Stimulated activated CD4-positive, alpha-beta T cell treated with anti-CD3 and anti-CD28 coated beads, TNF-alpha, amount 100 ng/mL, for 1 hour (primary cell): ENCODE results near the gene COL18A1.
"Not testable (repeated sequence)": the region's sequence is repeated elsewhere in the genome, so short reads cannot be mapped to it uniquely, and the experiment has no call there.

Experiments used
- DNase-seq, 3 donors: peaks; one replicate each; pipeline ENCODE4 v3.0.0-alpha.2; 2020; ENCODE audit warnings: low read depth in 3 of 3, low spot score in 1 of 3

COL18A1 gene

DNA sequence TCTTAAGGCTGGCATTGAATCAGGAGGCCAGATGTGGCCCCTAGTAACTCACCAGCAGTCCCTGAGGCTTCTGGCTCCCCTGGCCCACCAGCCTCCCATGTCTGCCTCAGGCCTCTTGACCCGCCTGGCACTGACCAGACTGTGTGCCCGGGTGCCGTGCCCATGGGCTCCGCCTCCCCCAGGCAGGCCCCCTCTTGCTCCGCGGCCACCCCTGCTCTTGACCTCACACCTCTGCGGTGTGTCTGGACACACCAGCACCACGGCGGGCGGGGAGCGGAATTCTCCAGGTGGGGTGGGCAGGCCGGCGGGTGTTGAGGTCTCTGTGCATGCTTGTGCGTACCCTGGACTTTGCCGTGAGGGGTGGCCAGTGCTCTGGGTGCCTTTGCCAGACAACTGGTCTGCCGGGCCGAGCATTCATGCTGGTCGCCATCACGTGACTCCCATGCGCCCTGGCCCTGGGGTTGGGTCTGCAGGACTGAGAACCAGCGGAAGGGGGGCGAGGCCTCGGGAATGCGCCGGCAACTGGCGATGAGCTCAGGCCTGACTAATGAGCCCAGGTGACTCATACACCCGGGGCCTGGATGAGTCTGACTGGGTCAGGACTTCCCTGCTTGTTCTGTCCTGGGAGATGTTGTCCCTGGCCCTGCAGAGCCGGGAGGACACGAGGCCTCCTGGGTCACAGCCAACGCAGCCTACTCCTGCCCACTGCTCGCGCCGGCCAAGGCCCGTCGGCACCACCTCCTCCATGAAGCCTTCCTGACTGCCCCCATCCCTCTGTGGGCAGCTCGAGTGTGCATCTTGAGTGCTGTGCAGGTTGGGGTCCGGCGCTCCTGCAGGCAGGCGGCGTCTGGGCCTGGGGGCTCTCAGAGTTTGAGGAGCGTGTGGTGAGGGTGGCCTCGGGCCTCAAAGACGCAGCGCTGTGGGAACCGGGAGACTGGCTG lies 22.6 kb downstream of the COL18A1 start:
- no peak for DNase-seq

DNA sequence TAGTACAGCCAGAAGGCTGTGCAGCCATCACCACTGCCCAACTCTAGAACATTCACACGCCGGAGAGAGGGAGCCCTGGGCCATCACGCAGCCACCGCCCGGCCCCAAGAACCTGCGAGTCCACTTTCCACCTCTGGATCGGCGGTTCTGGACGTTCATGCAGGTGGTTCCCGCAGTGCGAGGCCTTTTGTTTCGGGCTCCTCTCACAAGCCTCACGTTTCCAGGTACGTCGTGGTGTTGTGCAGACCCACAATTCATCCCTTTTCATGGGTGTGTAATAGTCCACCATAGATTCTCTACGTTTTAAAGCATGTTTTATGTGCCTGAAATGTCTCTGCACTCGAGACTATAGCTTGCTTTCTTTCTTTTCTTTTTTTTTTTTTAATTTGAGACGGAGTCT lies 23.6 kb downstream of the COL18A1 start:
- DNase-seq = no peak

GRCh38 chr21:45429221-45430175 lies 24.5 kb downstream of the COL18A1 start:
- DNase-seq = no peak

- no peak for DNase-seq
Measured at GRCh38 chr21:45430521-45431501, 25.8 kb downstream of the COL18A1 start.

GRCh38 chr21:45431781-45432572 lies 27.0 kb downstream of the COL18A1 start:
- no peak for DNase-seq

DNA sequence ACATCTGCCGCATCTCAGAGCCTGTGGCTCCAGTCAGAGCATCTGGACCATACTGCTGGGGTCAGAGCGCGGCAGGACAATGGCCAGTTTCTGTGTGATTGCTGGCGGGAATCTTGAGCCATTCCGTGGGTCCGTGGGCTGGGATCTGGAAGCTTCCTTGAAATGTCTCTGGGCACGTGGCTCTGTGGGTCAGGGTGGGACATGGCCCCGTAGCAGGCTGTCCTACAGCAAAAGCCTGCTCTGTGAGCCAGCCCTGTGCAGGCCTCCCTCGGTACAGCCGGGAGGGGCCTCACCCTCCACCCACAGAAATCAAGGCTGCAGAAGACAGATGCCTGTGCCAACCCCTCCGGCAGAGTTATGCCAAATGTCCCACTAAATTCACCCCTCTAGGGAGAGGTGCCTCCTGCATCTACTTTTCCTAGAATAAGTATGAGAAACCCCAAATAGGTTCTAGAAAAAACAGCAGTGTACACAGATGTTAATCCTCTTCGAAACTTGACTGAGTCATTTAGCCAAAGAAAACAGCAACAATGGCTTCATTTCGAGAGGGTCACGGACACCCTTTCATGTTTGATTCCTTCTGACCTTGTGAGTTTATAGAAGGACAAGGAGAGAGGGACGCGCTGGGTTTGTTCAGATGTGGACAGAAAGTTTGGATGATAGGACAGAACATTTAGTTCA lies 27.8 kb downstream of the COL18A1 start:
- no peak for DNase-seq

DNA sequence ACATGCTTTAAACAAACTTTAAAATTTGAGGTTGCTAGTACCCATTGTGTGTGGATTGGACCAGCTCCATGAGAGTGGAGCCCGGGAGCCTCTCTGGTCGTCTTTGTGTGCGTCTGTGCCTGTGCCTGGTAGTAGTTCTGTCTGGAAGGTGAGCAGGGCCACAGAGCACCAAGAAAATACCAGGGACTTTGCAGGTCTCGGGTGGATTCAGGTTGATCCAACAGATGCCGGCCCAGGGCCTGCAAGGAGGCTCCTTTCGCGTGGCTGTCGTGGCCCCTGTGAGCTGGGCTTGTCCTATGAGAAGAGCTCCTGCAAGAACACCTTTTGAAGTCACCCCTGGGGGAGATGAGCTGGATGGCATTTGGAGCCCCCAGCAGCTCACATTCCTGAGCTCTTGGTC lies 28.3 kb downstream of the COL18A1 start:
- no peak for DNase-seq

GRCh38 chr21:45433911-45434644 lies 29.1 kb downstream of the COL18A1 start:
- DNase-seq = no peak

GRCh38 chr21:45434645-45435217 lies 29.8 kb downstream of the COL18A1 start:
- DNase-seq = no peak

DNA sequence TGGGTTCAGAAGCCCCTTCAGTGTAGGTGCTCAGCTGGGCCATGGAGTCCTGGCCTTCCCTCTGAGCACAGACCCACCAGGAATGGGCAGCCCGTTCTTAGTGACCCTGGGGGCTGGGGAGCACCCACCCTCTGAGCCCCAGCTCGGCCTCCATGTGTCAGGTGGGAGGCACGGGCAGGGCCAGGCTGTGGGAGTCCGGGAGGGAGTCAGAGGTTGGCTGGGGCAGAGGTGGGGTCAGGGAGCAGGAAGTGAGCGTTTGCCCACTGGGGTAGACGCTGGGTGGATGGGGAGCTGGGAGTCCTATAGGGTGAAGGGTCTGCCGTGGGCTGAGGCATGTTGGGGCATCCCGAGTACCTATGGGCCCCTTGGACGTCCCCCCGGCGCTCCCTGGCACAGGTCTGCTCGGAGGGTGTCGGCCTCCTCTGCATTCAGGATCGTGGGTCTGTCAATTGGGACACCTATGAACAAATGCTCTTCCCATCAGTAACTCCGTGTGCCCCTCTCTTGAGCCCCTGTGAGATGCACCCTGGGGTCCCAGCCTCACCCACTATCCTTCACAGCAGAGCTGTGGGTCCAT lies 30.5 kb downstream of the COL18A1 start:
- no peak for DNase-seq

GRCh38 chr21:45436351-45437065 lies 31.5 kb downstream of the COL18A1 start:
- no peak for DNase-seq

DNA sequence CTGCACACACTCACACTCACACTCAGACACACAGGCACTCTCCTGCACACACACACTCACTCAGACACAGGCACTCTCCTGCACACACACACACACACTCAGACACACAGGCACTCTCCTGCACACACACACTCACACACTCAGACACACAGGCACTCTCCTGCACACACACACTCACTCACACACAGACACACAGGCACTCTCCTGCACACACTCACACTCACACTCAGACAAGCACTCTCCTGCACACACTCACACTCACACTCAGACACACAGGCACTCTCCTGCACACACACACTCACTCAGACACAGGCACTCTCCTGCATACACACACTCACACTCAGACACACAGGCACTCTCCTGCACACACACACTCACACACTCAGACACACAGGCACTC lies 32.9 kb downstream of the COL18A1 start:
- not testable (repeated sequence) for DNase-seq

- no peak for DNase-seq
Measured at GRCh38 chr21:45438391-45439145, 33.6 kb downstream of the COL18A1 start.

DNA sequence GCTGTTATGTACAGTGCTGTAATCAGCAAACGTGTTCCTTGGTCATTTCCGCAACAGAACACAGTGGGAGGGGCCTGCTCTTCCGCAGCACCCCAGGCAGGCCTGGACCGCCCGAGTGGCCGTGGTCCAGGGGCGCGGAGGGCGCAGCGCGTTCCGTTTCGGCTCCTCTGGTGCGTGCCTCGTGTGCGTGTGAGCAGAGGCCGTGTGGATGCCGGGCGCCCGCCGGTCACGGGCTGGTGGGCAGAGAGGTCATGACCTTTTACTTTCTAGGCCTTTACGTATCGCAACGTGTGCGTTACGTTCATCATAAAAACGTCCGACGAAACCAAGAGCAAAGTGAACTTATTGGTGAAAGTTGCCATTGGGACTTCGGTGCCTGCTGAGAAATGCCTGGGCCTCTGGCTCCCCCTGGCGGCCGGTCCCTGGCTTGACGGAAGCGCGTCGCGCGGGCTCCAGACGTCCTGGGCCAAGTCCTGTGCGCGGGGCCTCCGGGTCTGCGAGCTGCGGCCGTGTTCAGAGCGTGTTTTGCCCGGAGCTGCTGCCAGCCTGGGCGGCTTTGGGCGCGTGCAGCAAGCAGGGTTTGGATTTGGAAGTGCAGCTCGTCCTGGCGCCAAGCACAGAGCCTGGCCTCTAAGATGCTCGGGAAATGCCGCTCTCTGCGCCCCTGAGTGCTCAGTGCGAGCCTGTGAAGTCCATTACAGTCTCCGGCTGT lies 34.4 kb downstream of the COL18A1 start:
- peak; percentile 68 to 88 (median 74) for DNase-seq

GRCh38 chr21:45439901-45440461 lies 35.0 kb downstream of the COL18A1 start:
- no peak for DNase-seq
